PC-9 (cell line): ENCODE measurements around the gene CXorf58. TPM values are rescaled to one million over a fixed set of nuclear protein-coding genes. Genes with fewer than 3 reads are reported as not detected.

Source experiments
- BruUV-seq: library from RNA; stranded (reverse); fragments of 400-500 nt; replicated peaks from 2 replicates; lab custom pipeline; 2021; lab: Mats Ljungman, UMichigan
- CTCF ChIA-PET: fragments of 300-600 bp; sonication (Branson Sonifier 250); formaldehyde crosslinking; loops from one replicate; lab custom pipeline; 2022; ENCODE audit warnings: antibody characterized with exemption; lab: Charles Lee
- POLR2A ChIA-PET: fragments of 300-600 bp; sonication (Branson Sonifier 250); formaldehyde crosslinking; loops from one replicate; lab custom pipeline; 2022; ENCODE audit warnings: antibody characterized with exemption; ENCODE audit not compliant: unreplicated experiment; lab: Charles Lee
- DNase-seq, 2 experiments: peaks; one replicate each; pipeline versions ENCODE4 v3.0.0 to v3.0.0-alpha.2; 2015 to 2022; ENCODE audit warnings: mixed read lengths in 1 of 2
- H2AFZ ChIP-seq: fragments of 200-600 bp; sonication (generic); 2 replicates; pipeline ENCODE4 v1.8.1; 2017; ENCODE audit warnings: antibody characterized with exemption
- H3F3A ChIP-seq: fragments of 200-600 bp; sonication (generic); 2 replicates; pipeline ENCODE4 v1.8.1; 2017; ENCODE audit warnings: antibody characterized with exemption, mild to moderate bottlenecking, low read depth; ENCODE audit not compliant: insufficient read depth
- H3K27ac ChIP-seq: fragments of 200-600 bp; sonication (generic); 2 replicates; pipeline ENCODE4 v1.6.1; 2016; ENCODE audit warnings: mixed run types
- H3K27me3 ChIP-seq: fragments of 200-600 bp; sonication (generic); 2 replicates; pipeline ENCODE4 v1.6.1; 2016; ENCODE audit warnings: low read depth, mixed run types; ENCODE audit not compliant: insufficient read depth
- H3K36me3 ChIP-seq: fragments of 200-600 bp; sonication (generic); 2 replicates; pipeline ENCODE4 v1.6.1; 2016; ENCODE audit warnings: low read depth, mixed run types
- H3K4me1 ChIP-seq: fragments of 200-600 bp; sonication (generic); replicated peaks from 2 replicates; pipeline ENCODE4 v1.6.1; 2016; ENCODE audit warnings: mixed run types; ENCODE audit not compliant: insufficient read depth
- H3K4me2 ChIP-seq: fragments of 200-600 bp; sonication (generic); 2 replicates; pipeline ENCODE4 v1.6.1; 2017; ENCODE audit warnings: mixed run types
- H3K4me3 ChIP-seq: fragments of 200-600 bp; sonication (generic); 2 replicates; pipeline ENCODE4 v1.6.1; 2016; ENCODE audit warnings: mixed run types
- H3K79me2 ChIP-seq: fragments of 200-600 bp; sonication (generic); 2 replicates; pipeline ENCODE4 v1.6.1; 2017; ENCODE audit warnings: low read depth, mixed run types
- H3K9me2 ChIP-seq: fragments of 200-600 bp; sonication (generic); 2 replicates; pipeline ENCODE4 v1.8.1; 2017; ENCODE audit warnings: mild to moderate bottlenecking; ENCODE audit not compliant: insufficient read depth
- H3K9me3 ChIP-seq: fragments of 200-600 bp; sonication (generic); 2 replicates; pipeline ENCODE4 v1.8.1; 2016; ENCODE audit warnings: low read depth; ENCODE audit not compliant: insufficient read depth
- H4K20me1 ChIP-seq: fragments of 200-600 bp; sonication (generic); 2 replicates; pipeline ENCODE4 v1.8.1; 2017; ENCODE audit not compliant: insufficient read depth
- EZH2 ChIP-seq: fragments of 200-600 bp; sonication (generic); IDR thresholded peaks from 2 replicates; pipeline ENCODE4 v1.8.0; 2017; ENCODE audit warnings: antibody characterized with exemption, low read depth
- intact Hi-C: fragments of 100-400 bp; cut with micrococcal nuclease; formaldehyde crosslinking; loops from one replicate; pipeline ENCODE4 v1.10.0; 2022; ENCODE audit not compliant: unreplicated experiment
- total RNA-seq: library from RNA; stranded (reverse); gene quantifications from 2 replicates; pipeline ENCODE4 v1.2.3, GENCODE V29; 2021
- TF ChIP-seq, protein P1 (sequence below): fragments of 200-600 bp; sonication (generic); conservative IDR thresholded peaks from 2 replicates; pipeline ENCODE4 v1.6.1; 2017; ENCODE audit warnings: mixed run types, antibody characterized with exemption, mild to moderate bottlenecking, moderate library complexity

The CXorf58 gene
- total RNA-seq, 1 experiment from 2014 or later: 0.20 TPM

DNA sequence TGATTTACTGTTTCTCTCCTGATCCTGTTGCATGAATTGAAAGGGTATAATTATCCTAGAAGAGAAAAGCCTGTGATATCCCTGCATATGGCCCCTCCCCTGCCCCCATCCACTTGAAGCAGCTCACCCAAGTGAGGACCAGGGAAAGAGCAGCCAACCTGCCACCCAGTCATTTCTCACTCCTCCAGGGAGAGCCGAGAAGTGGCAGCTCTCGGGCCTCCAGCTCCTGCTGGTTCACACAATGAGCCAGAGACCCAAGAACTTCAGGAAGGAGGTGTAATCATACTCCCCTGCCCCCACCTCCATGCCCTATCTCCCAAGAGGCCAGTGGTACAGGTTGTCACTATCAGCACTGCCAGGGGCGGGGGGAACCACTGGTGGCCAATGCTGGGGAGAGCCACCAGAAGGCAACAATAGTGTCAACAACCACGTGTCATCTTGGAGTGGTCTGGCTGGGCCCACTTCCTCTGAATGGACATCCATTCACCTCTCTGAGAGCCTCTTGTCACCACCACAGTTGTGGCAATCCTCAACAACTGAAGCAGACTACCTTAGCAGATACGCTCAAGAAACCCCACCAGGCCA, 43.0 kb upstream of the CXorf58 start:
- intact Hi-C loops: no loop called here
- no peaks in the 10 kb centered on the region for H4K20me1 ChIP-seq
- TF ChIP-seq, protein P1, sequence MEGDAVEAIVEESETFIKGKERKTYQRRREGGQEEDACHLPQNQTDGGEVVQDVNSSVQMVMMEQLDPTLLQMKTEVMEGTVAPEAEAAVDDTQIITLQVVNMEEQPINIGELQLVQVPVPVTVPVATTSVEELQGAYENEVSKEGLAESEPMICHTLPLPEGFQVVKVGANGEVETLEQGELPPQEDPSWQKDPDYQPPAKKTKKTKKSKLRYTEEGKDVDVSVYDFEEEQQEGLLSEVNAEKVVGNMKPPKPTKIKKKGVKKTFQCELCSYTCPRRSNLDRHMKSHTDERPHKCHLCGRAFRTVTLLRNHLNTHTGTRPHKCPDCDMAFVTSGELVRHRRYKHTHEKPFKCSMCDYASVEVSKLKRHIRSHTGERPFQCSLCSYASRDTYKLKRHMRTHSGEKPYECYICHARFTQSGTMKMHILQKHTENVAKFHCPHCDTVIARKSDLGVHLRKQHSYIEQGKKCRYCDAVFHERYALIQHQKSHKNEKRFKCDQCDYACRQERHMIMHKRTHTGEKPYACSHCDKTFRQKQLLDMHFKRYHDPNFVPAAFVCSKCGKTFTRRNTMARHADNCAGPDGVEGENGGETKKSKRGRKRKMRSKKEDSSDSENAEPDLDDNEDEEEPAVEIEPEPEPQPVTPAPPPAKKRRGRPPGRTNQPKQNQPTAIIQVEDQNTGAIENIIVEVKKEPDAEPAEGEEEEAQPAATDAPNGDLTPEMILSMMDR: no peak
- H3K4me2 ChIP-seq: no peak overlapping the region
- ChIA-PET POLR2A (no interaction called here), CTCF (no interaction called here)
- no peaks in the 10 kb centered on the region for H3K79me2 ChIP-seq
- H2AFZ ChIP-seq: no peak overlapping the region
- DNase-seq: no peak
- H3K36me3 ChIP-seq: no peaks in the 10 kb centered on the region
- H3K9me3 ChIP-seq: no peaks in the 10 kb centered on the region
- no peak overlapping the region for H3K27ac ChIP-seq
- no peaks in the 10 kb centered on the region for H3K4me1 ChIP-seq
- no peaks in the 10 kb centered on the region for H3F3A ChIP-seq
- no peaks in the 10 kb centered on the region for H3K27me3 ChIP-seq
- no peaks in the 10 kb centered on the region for H3K9me2 ChIP-seq
- BruUV-seq: no TSS peak
- H3K4me3 ChIP-seq: no peak overlapping the region

- no peaks in the 10 kb centered on the region for H3K36me3 ChIP-seq
- no peak overlapping the region for H3K27ac ChIP-seq
- H3K9me2 ChIP-seq: no peaks in the 10 kb centered on the region
- no peak overlapping the region for H3K4me2 ChIP-seq
- ChIA-PET CTCF (no interaction called here), POLR2A (no interaction called here)
- H3F3A ChIP-seq: no peaks in the 10 kb centered on the region
- no peak overlapping the region for H2AFZ ChIP-seq
- intact Hi-C loops: no loop called here
- no peak for DNase-seq
- H3K4me3 ChIP-seq: no peak overlapping the region
- no peaks in the 10 kb centered on the region for H4K20me1 ChIP-seq
- no peaks in the 10 kb centered on the region for H3K9me3 ChIP-seq
- H3K27me3 ChIP-seq: no peaks in the 10 kb centered on the region
- H3K4me1 ChIP-seq: 0 out of 2 replicates have a peak, but pooled peaks cover 3% of the 10 kb centered on the region
- no peak for TF ChIP-seq EZH2
- TF ChIP-seq, protein P1: no peak
- no TSS peak for BruUV-seq
- H3K79me2 ChIP-seq: no peaks in the 10 kb centered on the region
Measured at GRCh38 chrX:23870041-23870440, 37.8 kb upstream of the CXorf58 start.

DNA sequence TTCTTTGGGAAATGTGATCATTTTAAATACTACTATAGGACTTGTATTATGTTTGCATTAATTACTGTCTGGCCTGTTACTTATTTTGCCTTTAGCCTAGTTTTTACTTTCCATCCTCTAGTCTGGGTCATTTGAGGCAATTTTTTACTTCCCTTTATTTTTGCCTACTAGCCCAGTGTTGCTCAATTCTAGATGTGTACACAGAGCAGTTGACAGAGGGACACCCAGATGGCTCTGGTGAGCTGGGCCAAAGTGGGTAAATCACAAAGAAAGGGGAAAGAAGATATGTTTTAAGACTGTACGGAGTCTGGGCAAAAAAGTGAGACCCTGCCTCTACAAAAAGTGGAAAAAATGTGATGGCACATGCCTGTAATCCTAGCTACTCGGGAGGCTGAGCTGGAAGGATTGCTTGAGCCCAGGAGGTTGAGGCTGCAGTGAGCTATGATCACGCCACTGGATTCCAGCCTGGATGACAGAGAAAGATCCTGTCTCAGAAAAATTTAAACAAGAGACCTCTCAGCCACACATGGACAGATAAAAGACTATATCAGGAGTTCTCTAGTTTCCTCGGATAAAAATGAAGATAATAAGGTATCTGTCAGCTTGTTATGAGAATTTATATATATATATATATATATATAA, 35.8 kb upstream of the CXorf58 start:
- Histone ChIP-seq H3K9me3 (no peaks in the 10 kb centered on the region), H3K79me2 (no peaks in the 10 kb centered on the region), H4K20me1 (no peaks in the 10 kb centered on the region), H3K36me3 (no peaks in the 10 kb centered on the region), H3K4me3 (no peak overlapping the region), H3K4me1 (0 out of 2 replicates have a peak, but pooled peaks cover 3% of the 10 kb centered on the region), H3K27ac (no peak overlapping the region), H2AFZ (no peak overlapping the region), H3K9me2 (no peaks in the 10 kb centered on the region), H3K4me2 (no peak overlapping the region), H3F3A (no peaks in the 10 kb centered on the region), H3K27me3 (no peaks in the 10 kb centered on the region)
- TF ChIP-seq EZH2: no peak
- TF ChIP-seq, protein P1: no peak
- intact Hi-C loops: no loop called here
- ChIA-PET CTCF (no interaction called here), POLR2A (no interaction called here)
- no peak for DNase-seq
- BruUV-seq: no TSS peak
